GM19463 (cell line): ENCODE data around the gene SVEP1.

Experiments used
- ATAC-seq: cut with Tn5 transposase; IDR thresholded peaks from one replicate; pipeline ENCODE4 v1.9.1; 2021; ENCODE audit warnings: mild to moderate bottlenecking, moderate library complexity; ENCODE audit not compliant: unreplicated experiment

The SVEP1 gene

GRCh38 chr9:110528645-110529044, 50.9 kb downstream of the SVEP1 start:
- no peak for ATAC-seq

GRCh38 chr9:110526426-110526825, 53.1 kb downstream of the SVEP1 start:
- no peak for ATAC-seq

GRCh38 chr9:110521206-110521605, 58.3 kb downstream of the SVEP1 start:
- no peak for ATAC-seq

GRCh38 chr9:110520120-110520701, 59.3 kb downstream of the SVEP1 start:
- no peak for ATAC-seq

GRCh38 chr9:110517483-110517882, 62.1 kb downstream of the SVEP1 start:
- no peak for ATAC-seq

GRCh38 chr9:110514897-110515296, 64.6 kb downstream of the SVEP1 start:
- ATAC-seq, result no peak

- no peak for ATAC-seq
These were observed 66.7 kb downstream of the SVEP1 start for GRCh38 chr9:110512817-110513216.

- no peak for ATAC-seq
These were observed 69.7 kb downstream of the SVEP1 start for GRCh38 chr9:110509792-110510191.

- ATAC-seq, result no peak
These were observed 76.7 kb downstream of the SVEP1 start for GRCh38 chr9:110502842-110503241.

GRCh38 chr9:110499608-110500007, 79.9 kb downstream of the SVEP1 start:
- ATAC-seq, result no peak

- no peak for ATAC-seq
These were observed 92.3 kb downstream of the SVEP1 start for GRCh38 chr9:110487196-110487595.

GRCh38 chr9:110486218-110486617, 93.3 kb downstream of the SVEP1 start:
- ATAC-seq, result no peak

- ATAC-seq, result no peak
These were observed 100.1 kb downstream of the SVEP1 start for GRCh38 chr9:110479481-110479880.

GRCh38 chr9:110476251-110476650, 103.3 kb downstream of the SVEP1 start:
- ATAC-seq, result no peak

- ATAC-seq, result no peak
These were observed 107.4 kb downstream of the SVEP1 start for GRCh38 chr9:110472111-110472510.

GRCh38 chr9:110468950-110469349, 110.6 kb downstream of the SVEP1 start:
- ATAC-seq, result no peak

GRCh38 chr9:110465190-110465589, 114.4 kb downstream of the SVEP1 start:
- no peak for ATAC-seq

GRCh38 chr9:110464321-110464720, 115.2 kb downstream of the SVEP1 start:
- no peak for ATAC-seq

- ATAC-seq, result no peak
These were observed 116.0 kb downstream of the SVEP1 start for GRCh38 chr9:110463499-110463898.

GRCh38 chr9:110457245-110457644, 122.3 kb downstream of the SVEP1 start:
- no peak for ATAC-seq

GRCh38 chr9:110456681-110457080, 122.9 kb downstream of the SVEP1 start:
- no peak for ATAC-seq

GRCh38 chr9:110455860-110456259, 123.7 kb downstream of the SVEP1 start:
- ATAC-seq, result no peak

GRCh38 chr9:110452227-110452801, 127.2 kb downstream of the SVEP1 start:
- ATAC-seq, result no peak
